Measurements from ENCODE around the gene IL4R. TPM values are rescaled to one million over a fixed set of nuclear protein-coding genes. Genes with fewer than 3 reads are reported as not detected.
A peak's percentile ranks its signal among the peaks of the same experiment; 100 is the strongest.

The IL4R gene
- total and polyA plus RNA-seq, 2 of the 13 experiments (the other 11 are each of a cell fraction or from before 2014, with no cell fraction given): 15.9 to 49.6 TPM

- peak; percentile 65 for TF ChIP-seq IRF2 (CRISPR knock-in tag; IDR thresholded peaks at IDR 0.05)
- TF ChIP-seq HNRNPK (IDR thresholded peaks at IDR 0.05; ENCODE audit: low read depth, low read length, poor library complexity, severe bottlenecking): peak; percentile 18
- TF ChIP-seq ZNF224 (CRISPR knock-in tag; IDR thresholded peaks at IDR 0.05): no peak
- peak; percentile 59 for TF ChIP-seq MED8 (CRISPR knock-in tag; IDR thresholded peaks at IDR 0.05; ENCODE audit: insufficient replicate concordance)
- TF ChIP-seq ZNF724P (CRISPR knock-in tag; IDR thresholded peaks at IDR 0.05; ENCODE audit: borderline replicate concordance): peak; percentile 71; the same call in 1 of the 2 replicates
- no peak for TF ChIP-seq ZBTB49 (CRISPR knock-in tag; IDR thresholded peaks at IDR 0.05; ENCODE audit: borderline replicate concordance)
- no peak; the same call in 1 of the 2 replicates for TF ChIP-seq ZZZ3 (CRISPR knock-in tag; IDR thresholded peaks at IDR 0.05; ENCODE audit: borderline replicate concordance)
- TF ChIP-seq MZF1 (CRISPR knock-in tag; IDR thresholded peaks at IDR 0.05; ENCODE audit: borderline replicate concordance): no peak
- TF ChIP-seq ZNF569 (CRISPR knock-in tag; IDR thresholded peaks at IDR 0.05; ENCODE audit: borderline replicate concordance): no peak
- no peak for TF ChIP-seq ZNF891 (CRISPR knock-in tag; IDR thresholded peaks at IDR 0.05)
- no peak; the same call in 1 of the 2 replicates for TF ChIP-seq MEIS2 (CRISPR knock-in tag; IDR thresholded peaks at IDR 0.05)
- TF ChIP-seq ZNF503 (CRISPR knock-in tag; IDR thresholded peaks at IDR 0.05): no peak
- no peak; the same call in 1 of the 2 replicates for TF ChIP-seq ARHGAP35 (CRISPR knock-in tag; IDR thresholded peaks at IDR 0.05; ENCODE audit: borderline replicate concordance)
- TF ChIP-seq ARID2 (CRISPR knock-in tag; IDR thresholded peaks at IDR 0.05; ENCODE audit: borderline replicate concordance): no peak
- no peak for TF ChIP-seq BRCA1 (CRISPR knock-in tag; IDR thresholded peaks at IDR 0.05)
- peak; percentile 65; the same call in 1 of the 2 replicates for TF ChIP-seq ZNF275 (CRISPR knock-in tag; IDR thresholded peaks at IDR 0.05; ENCODE audit: borderline replicate concordance)
- no peak for TF ChIP-seq FIP1L1 (IDR thresholded peaks at IDR 0.05; ENCODE audit: borderline replicate concordance, insufficient read depth, low read depth, low read length)
- TF ChIP-seq PRDM15 (CRISPR knock-in tag; IDR thresholded peaks at IDR 0.05): no peak
- peak; percentile 59; the same call in 1 of the 2 replicates for TF ChIP-seq NFKB2 (CRISPR knock-in tag; IDR thresholded peaks at IDR 0.05; ENCODE audit: borderline replicate concordance)
These were observed at the start of gene IL4R (continued) for GRCh38 chr16:27313422-27314160.

All from HepG2 (cell line).